ENCODE results near the gene ULBP2. TPM values are rescaled to one million over a fixed set of nuclear protein-coding genes. Genes with fewer than 3 reads are reported as not detected.

ULBP2 gene
- total and polyA plus RNA-seq, 7 experiments from 2014 or later: 0.27 to 1.0 (median 0.56) TPM; not detected in 2

- no peak within 1 kb of the TSS for H3K4me3 ChIP-seq (ENCODE audit: low read length)
- H3K9me3 ChIP-seq (ENCODE audit: control insufficient read depth in 2 of 3, low read length in 3 of 3): no peaks in the 10 kb centered on the region
- no peaks in the 10 kb centered on the region for H3K9me3 Mint-ChIP-seq
- ChIA-PET POLR2A (interaction anchor here (0.6 kb wide), 1 partner anchor 27 kb away, joined by 3 read pairs; no protein-coding TSS in a partner anchor), CTCF (no interaction called here)
- H3K27me3 ChIP-seq (ENCODE audit: control insufficient read depth in 2 of 2, insufficient read depth in 2 of 2, low read length in 2 of 2): no peaks in the 10 kb centered on the region
- H3K4me3 Mint-ChIP-seq: peak within 1 kb of the TSS in 1 of 10 donors; percentile 3
- H3K27ac ChIP-seq (ENCODE audit: low read depth, low read length): no peak within 1 kb of the TSS
- H3K4me1 Mint-ChIP-seq: peaks cover 8 to 19% (median 11%) of the 10 kb centered on the region in 7 donors
- no peaks in the 10 kb centered on the region for H3K36me3 Mint-ChIP-seq
- intact Hi-C loops (cut with micrococcal nuclease): no loop called here
- H3K27ac Mint-ChIP-seq: no peak within 1 kb of the TSS
- H3K27me3 Mint-ChIP-seq: peaks cover 3 to 32% (median 6%) of the 10 kb centered on the region in 5 donors
- no peak for DNase-seq
- no peak for ATAC-seq
- peaks cover 0 to 9% of the 10 kb centered on the region in 2 donors for H3K4me1 ChIP-seq (ENCODE audit: control insufficient read depth in 2 of 2, insufficient read depth in 2 of 2, low read length in 2 of 2)
- no peaks in the 10 kb centered on the region for H3K36me3 ChIP-seq (ENCODE audit: control insufficient read depth in 2 of 3, insufficient read depth in 3 of 3, low read length in 3 of 3)
These were observed 43.7 kb upstream of the ULBP2 start, which contains the start of gene RAET1E for GRCh38 chr6:149897855-149898744. TSS of gene RAET1E (minus strand) at chr6:149898113. CDS start at chr6:149890901, 7,212 bp downstream.

GRCh38 chr6:149898966-149899365 is 42.8 kb upstream of the ULBP2 start:
- H3K27ac Mint-ChIP-seq: no peak overlapping the region
- Histone ChIP-seq H3K9me3 (ENCODE audit: control insufficient read depth in 2 of 3, low read length in 3 of 3) (no peaks in the 10 kb centered on the region), H3K36me3 (ENCODE audit: control insufficient read depth in 2 of 3, insufficient read depth in 3 of 3, low read length in 3 of 3) (no peaks in the 10 kb centered on the region), H3K27ac (ENCODE audit: low read depth, low read length) (no peak overlapping the region), H3K4me3 (ENCODE audit: low read length) (no peak overlapping the region), H3K4me1 (ENCODE audit: control insufficient read depth in 2 of 2, insufficient read depth in 2 of 2, low read length in 2 of 2) (peaks cover 0 to 9% of the 10 kb centered on the region in 2 donors), H3K27me3 (ENCODE audit: control insufficient read depth in 2 of 2, insufficient read depth in 2 of 2, low read length in 2 of 2) (no peaks in the 10 kb centered on the region)
- ChIA-PET POLR2A (interaction anchor here (0.6 kb wide), 1 partner anchor 28 kb away, joined by 3 read pairs; no protein-coding TSS in a partner anchor), CTCF (no interaction called here)
- H3K9me3 Mint-ChIP-seq: no peaks in the 10 kb centered on the region
- peaks cover 8 to 19% (median 11%) of the 10 kb centered on the region in 7 donors for H3K4me1 Mint-ChIP-seq
- no peak overlapping the region for H3K4me3 Mint-ChIP-seq
- no peaks in the 10 kb centered on the region for H3K36me3 Mint-ChIP-seq
- DNase-seq (no peak), ATAC-seq (no peak)
- peaks cover 3 to 26% (median 5%) of the 10 kb centered on the region in 5 donors for H3K27me3 Mint-ChIP-seq
- intact Hi-C loops (cut with micrococcal nuclease): no loop called here

- Histone ChIP-seq H3K4me1 (ENCODE audit: control insufficient read depth in 2 of 2, insufficient read depth in 2 of 2, low read length in 2 of 2) (peaks cover 0 to 9% of the 10 kb centered on the region in 2 donors), H3K27ac (ENCODE audit: low read depth, low read length) (no peak overlapping the region), H3K9me3 (ENCODE audit: control insufficient read depth in 2 of 3, low read length in 3 of 3) (no peaks in the 10 kb centered on the region), H3K27me3 (ENCODE audit: control insufficient read depth in 2 of 2, insufficient read depth in 2 of 2, low read length in 2 of 2) (no peaks in the 10 kb centered on the region), H3K4me3 (ENCODE audit: low read length) (no peak overlapping the region), H3K36me3 (ENCODE audit: control insufficient read depth in 2 of 3, insufficient read depth in 3 of 3, low read length in 3 of 3) (no peaks in the 10 kb centered on the region)
- Mint-ChIP-seq H3K27me3 (peaks cover 2 to 22% (median 2%) of the 10 kb centered on the region in 5 donors), H3K27ac (no peak overlapping the region), H3K9me3 (no peaks in the 10 kb centered on the region), H3K4me3 (no peak overlapping the region), H3K36me3 (no peaks in the 10 kb centered on the region), H3K4me1 (peaks cover 8 to 19% (median 10%) of the 10 kb centered on the region in 7 donors)
- DNase-seq (no peak), ATAC-seq (no peak)
- POLR2A ChIA-PET: no interaction called here
- CTCF ChIA-PET: no interaction called here
- intact Hi-C loops (cut with micrococcal nuclease): no loop called here
These were observed 42.3 kb upstream of the ULBP2 start for GRCh38 chr6:149899486-149899885.

- no peaks in the 10 kb centered on the region for H3K36me3 ChIP-seq (ENCODE audit: control insufficient read depth in 2 of 3, insufficient read depth in 3 of 3, low read length in 3 of 3)
- no peaks in the 10 kb centered on the region for H3K9me3 Mint-ChIP-seq
- peaks cover 6 to 17% (median 10%) of the 10 kb centered on the region in 7 donors for H3K4me1 Mint-ChIP-seq
- ChIA-PET POLR2A (no interaction called here), CTCF (no interaction called here)
- peaks cover 0 to 20% (median 0%) of the 10 kb centered on the region in 5 donors for H3K27me3 Mint-ChIP-seq
- no peaks in the 10 kb centered on the region for H3K27me3 ChIP-seq (ENCODE audit: control insufficient read depth in 2 of 2, insufficient read depth in 2 of 2, low read length in 2 of 2)
- no peaks in the 10 kb centered on the region for H3K9me3 ChIP-seq (ENCODE audit: control insufficient read depth in 2 of 3, low read length in 3 of 3)
- ATAC-seq: no peak
- DNase-seq: no peak
- no peak overlapping the region for H3K4me3 Mint-ChIP-seq
- no peak overlapping the region for H3K27ac ChIP-seq (ENCODE audit: low read depth, low read length)
- intact Hi-C loops (cut with micrococcal nuclease): no loop called here
- H3K27ac Mint-ChIP-seq: no peak overlapping the region
- H3K4me1 ChIP-seq (ENCODE audit: control insufficient read depth in 2 of 2, insufficient read depth in 2 of 2, low read length in 2 of 2): peaks cover 0 to 9% of the 10 kb centered on the region in 2 donors
- no peaks in the 10 kb centered on the region for H3K36me3 Mint-ChIP-seq
- no peak overlapping the region for H3K4me3 ChIP-seq (ENCODE audit: low read length)
These were observed 41.7 kb upstream of the ULBP2 start for GRCh38 chr6:149899926-149900619.

- H3K4me3 Mint-ChIP-seq: no peak overlapping the region
- peaks cover 0 to 20% (median 0%) of the 10 kb centered on the region in 5 donors for H3K27me3 Mint-ChIP-seq
- H3K27ac Mint-ChIP-seq: no peak overlapping the region
- ATAC-seq (no peak), DNase-seq (no peak)
- intact Hi-C loops (cut with micrococcal nuclease): no loop called here
- POLR2A ChIA-PET: no interaction called here
- no peak overlapping the region for H3K4me3 ChIP-seq (ENCODE audit: low read length)
- no peak overlapping the region for H3K27ac ChIP-seq (ENCODE audit: low read depth, low read length)
- H3K27me3 ChIP-seq (ENCODE audit: control insufficient read depth in 2 of 2, insufficient read depth in 2 of 2, low read length in 2 of 2): no peaks in the 10 kb centered on the region
- H3K9me3 ChIP-seq (ENCODE audit: control insufficient read depth in 2 of 3, low read length in 3 of 3): no peaks in the 10 kb centered on the region
- no peaks in the 10 kb centered on the region for H3K9me3 Mint-ChIP-seq
- CTCF ChIA-PET: no interaction called here
- H3K4me1 Mint-ChIP-seq: peaks cover 3 to 10% (median 7%) of the 10 kb centered on the region in 7 donors
- peaks cover 0 to 3% of the 10 kb centered on the region in 2 donors for H3K4me1 ChIP-seq (ENCODE audit: control insufficient read depth in 2 of 2, insufficient read depth in 2 of 2, low read length in 2 of 2)
- H3K36me3 ChIP-seq (ENCODE audit: control insufficient read depth in 2 of 3, insufficient read depth in 3 of 3, low read length in 3 of 3): no peaks in the 10 kb centered on the region
- H3K36me3 Mint-ChIP-seq: no peaks in the 10 kb centered on the region
These were observed 41.0 kb upstream of the ULBP2 start for GRCh38 chr6:149900620-149901443.

GRCh38 chr6:149901444-149902140 is 40.2 kb upstream of the ULBP2 start:
- Mint-ChIP-seq H3K4me1 (peaks cover 0 to 3% (median 0%) of the 10 kb centered on the region in 7 donors), H3K27me3 (peaks cover 0 to 20% (median 0%) of the 10 kb centered on the region in 5 donors), H3K4me3 (no peak overlapping the region), H3K9me3 (no peaks in the 10 kb centered on the region), H3K27ac (no peak overlapping the region), H3K36me3 (no peaks in the 10 kb centered on the region)
- no peak for ATAC-seq
- no peak overlapping the region for H3K4me3 ChIP-seq (ENCODE audit: low read length)
- intact Hi-C loops (cut with micrococcal nuclease): no loop called here
- H3K4me1 ChIP-seq (ENCODE audit: control insufficient read depth in 2 of 2, insufficient read depth in 2 of 2, low read length in 2 of 2): no peaks in the 10 kb centered on the region
- no peaks in the 10 kb centered on the region for H3K36me3 ChIP-seq (ENCODE audit: control insufficient read depth in 2 of 3, insufficient read depth in 3 of 3, low read length in 3 of 3)
- DNase-seq: no peak
- ChIA-PET CTCF (no interaction called here), POLR2A (no interaction called here)
- no peaks in the 10 kb centered on the region for H3K27me3 ChIP-seq (ENCODE audit: control insufficient read depth in 2 of 2, insufficient read depth in 2 of 2, low read length in 2 of 2)
- H3K27ac ChIP-seq (ENCODE audit: low read depth, low read length): no peak overlapping the region
- H3K9me3 ChIP-seq (ENCODE audit: control insufficient read depth in 2 of 3, low read length in 3 of 3): no peaks in the 10 kb centered on the region
